ENCODE results near the gene DENND1C. TPM values are rescaled to one million over a fixed set of nuclear protein-coding genes. Genes with fewer than 3 reads are reported as not detected.

The DENND1C gene
- total RNA-seq, 2 experiments from 2014 or later = 59.8 to 61.1 TPM

- ChIA-PET POLR2A (interaction anchor here (0.6 kb wide), 1 partner anchor 54 kb away, joined by 8 read pairs; no protein-coding TSS in a partner anchor), CTCF (interaction anchor here (1.4 kb wide), 1 partner anchor 15 kb away, joined by 3 read pairs; no protein-coding TSS in a partner anchor)
Measured at GRCh38 chr19:6466526-6467248, 14.9 kb downstream of the DENND1C start.

- POLR2A ChIA-PET = interaction anchor here (0.5 kb wide), 1 partner anchor 8 kb away, joined by 7 read pairs; no protein-coding TSS in a partner anchor
- CTCF ChIA-PET = interaction anchor here (0.6 to 1.4 kb wide), 2 partner anchors 16 to 24 kb away, joined by 3 read pairs; no protein-coding TSS in a partner anchor
Measured at GRCh38 chr19:6465663-6466062, 15.9 kb downstream of the DENND1C start.

GRCh38 chr19:6465006-6465405, 16.6 kb downstream of the DENND1C start:
- CTCF ChIA-PET = interaction anchor here (1.4 kb wide), 1 partner anchor 17 kb away, joined by 3 read pairs; no protein-coding TSS in a partner anchor
- POLR2A ChIA-PET = interaction anchor here (0.5 kb wide), 1 partner anchor 9 kb away, joined by 7 read pairs; no protein-coding TSS in a partner anchor

- POLR2A ChIA-PET = no interaction called here
- CTCF ChIA-PET = interaction anchor here (0.7 kb wide), 1 partner anchor 75 kb away, joined by 4 read pairs; no protein-coding TSS in a partner anchor
Measured at GRCh38 chr19:6464070-6464873, 17.3 kb downstream of the DENND1C start, which contains the start of gene CRB3. CRB3 (plus strand) TSS chr19:6464271; CDS start chr19:6464702, 431 bp downstream.

GRCh38 chr19:6460099-6460884, 21.3 kb downstream of the DENND1C start:
- ChIA-PET POLR2A (interaction anchor here (0.6 to 0.7 kb wide), 2 partner anchors 21 to 342 kb away, joined by 6 read pairs; partner anchors contain the start of gene DENND1C), CTCF (interaction anchor here (0.7 to 1.3 kb wide), 4 partner anchors 21 to 1189 kb away, joined by 3 to 4 read pairs (median 3); partner anchors contain the start of gene DENND1C)

- POLR2A ChIA-PET = interaction anchor here (0.6 to 0.9 kb wide), 2 partner anchors 16 to 75 kb away, joined by 3 to 5 read pairs; no protein-coding TSS in a partner anchor
- CTCF ChIA-PET = interaction anchor here (1.3 to 1.9 kb wide), 2 partner anchors 22 to 404 kb away, joined by 4 read pairs; partner anchors contain the start of gene DENND1C
Measured at GRCh38 chr19:6459262-6460098, 22.1 kb downstream of the DENND1C start, which contains the start of gene SLC25A23. SLC25A23 (minus strand) TSS chr19:6459792; CDS start chr19:6459628, 164 bp downstream.

GRCh38 chr19:6458695-6459261, 22.8 kb downstream of the DENND1C start:
- CTCF ChIA-PET = interaction anchor here (1.3 to 1.9 kb wide), 2 partner anchors 23 to 405 kb away, joined by 4 read pairs; partner anchors contain the start of gene DENND1C
- POLR2A ChIA-PET = interaction anchor here (0.9 kb wide), 1 partner anchor 75 kb away, joined by 5 read pairs; no protein-coding TSS in a partner anchor

- ChIA-PET CTCF (interaction anchor here (1.9 kb wide), 1 partner anchor 405 kb away, joined by 4 read pairs; no protein-coding TSS in a partner anchor), POLR2A (no interaction called here)
Measured at GRCh38 chr19:6457958-6458694, 23.5 kb downstream of the DENND1C start.

- ChIA-PET CTCF (interaction anchor here (1.3 kb wide), 1 partner anchor 237 kb away, joined by 3 read pairs; no protein-coding TSS in a partner anchor), POLR2A (interaction anchor here (0.6 to 0.8 kb wide), 2 partner anchors 26 to 64 kb away, joined by 4 read pairs; partner anchors contain the start of gene DENND1C)
Measured at GRCh38 chr19:6455924-6456323, 25.7 kb downstream of the DENND1C start.

GRCh38 chr19:6453951-6454565, 27.5 kb downstream of the DENND1C start:
- POLR2A ChIA-PET = interaction anchor here (0.5 kb wide), 1 partner anchor 318 kb away, joined by 3 read pairs; the partner anchor contains the start of gene VAV1

GRCh38 chr19:6452899-6453298, 28.7 kb downstream of the DENND1C start:
- ChIA-PET CTCF (interaction anchor here (0.6 kb wide), 1 partner anchor 150 kb away, joined by 6 read pairs; no protein-coding TSS in a partner anchor), POLR2A (interaction anchor here (0.6 kb wide), 1 partner anchor 92 kb away, joined by 4 read pairs; no protein-coding TSS in a partner anchor)

More at GRCh38 chr19:6453951-6454565, 27.5 kb downstream of the DENND1C start:
- CTCF ChIA-PET = no interaction called here

GRCh38 chr19:6452223-6452614, 29.4 kb downstream of the DENND1C start:
- ChIA-PET POLR2A (no interaction called here), CTCF (no interaction called here)

- POLR2A ChIA-PET = no interaction called here
- CTCF ChIA-PET = no interaction called here
Measured at GRCh38 chr19:6451583-6452222, 29.9 kb downstream of the DENND1C start.

- ChIA-PET CTCF (interaction anchor here (0.6 to 1.1 kb wide), 2 partner anchors 19 to 253 kb away, joined by 3 read pairs; no protein-coding TSS in a partner anchor), POLR2A (no interaction called here)
Measured at GRCh38 chr19:6450166-6450565, 31.4 kb downstream of the DENND1C start.

- POLR2A ChIA-PET = no interaction called here
- CTCF ChIA-PET = no interaction called here
Measured at GRCh38 chr19:6448045-6448444, 33.5 kb downstream of the DENND1C start.

Data from activated CD8-positive, alpha-beta memory T cell treated with anti-CD3 and anti-CD28 coated beads for 36 hours (primary cell).